ENCODE measurements around the gene PRPF40A.

DNA sequence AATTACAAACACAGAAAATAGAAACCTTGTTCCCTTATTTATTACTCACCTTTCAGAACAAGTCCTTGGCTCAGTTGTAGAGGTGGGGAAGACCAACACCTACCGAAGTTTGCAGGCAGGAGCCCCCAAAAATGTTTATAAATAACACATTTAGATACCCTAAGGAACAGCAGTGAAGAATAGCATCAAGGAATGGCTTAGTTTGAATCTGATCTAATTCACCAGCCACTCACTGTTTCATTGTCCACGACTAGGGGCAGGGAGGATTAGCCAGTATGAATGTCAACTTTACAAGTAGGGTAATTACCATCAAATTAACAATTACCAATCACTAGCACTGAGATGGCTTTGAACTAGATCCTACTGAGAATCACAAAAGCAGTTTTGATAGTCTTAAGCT, 65.4 kb downstream of the PRPF40A start:
- TF ChIP-seq CTCF (IDR thresholded peaks at IDR 0.05; ENCODE audit: borderline replicate concordance, extremely low read depth, low read length, poor library complexity, severe bottlenecking) (no peak), EZH2 (IDR thresholded peaks at IDR 0.05; ENCODE audit: borderline replicate concordance, low read depth, low read length, severe bottlenecking) (no peak)
